Liver (tissue), 9 donors: ENCODE measurements around the gene S100A11. TPM values are rescaled to one million over a fixed set of nuclear protein-coding genes. Genes with fewer than 3 reads are reported as not detected.

Experiments used
- DNase-seq: peaks from one replicate; pipeline ENCODE4 v3.0.0-alpha.2; 2017; ENCODE audit warnings: low spot score
- H3K27ac ChIP-seq, 2 donors: one replicate each; pipeline ENCODE4 v1.7.0; 2013; ENCODE audit warnings: inconsistent platforms in 2 of 2, low read length in 2 of 2, control low read depth in 1 of 2, low read depth in 1 of 2, mild to moderate bottlenecking in 1 of 2
- H3K27me3 ChIP-seq, 4 donors: one replicate each; pipeline versions ENCODE4 v1.6.1 to v1.7.0; 2013; ENCODE audit warnings: low read length in 3 of 4, inconsistent platforms in 1 of 4, mild to moderate bottlenecking in 1 of 4, moderate library complexity in 1 of 4; ENCODE audit not compliant: control insufficient read depth in 4 of 4, insufficient read depth in 4 of 4
- H3K36me3 ChIP-seq, 4 donors: one replicate each; pipeline versions ENCODE4 v1.6.1 to v1.7.0; 2013; ENCODE audit warnings: low read length in 3 of 4, mild to moderate bottlenecking in 3 of 4, low read depth in 1 of 4, moderate library complexity in 1 of 4; ENCODE audit not compliant: control insufficient read depth in 4 of 4, insufficient read depth in 3 of 4
- H3K4me1 ChIP-seq, 4 donors: one replicate each; pipeline versions ENCODE4 v1.6.1 to v1.7.0; 2013; ENCODE audit warnings: low read length in 3 of 4, mild to moderate bottlenecking in 3 of 4, moderate library complexity in 1 of 4; ENCODE audit not compliant: control insufficient read depth in 4 of 4, insufficient read depth in 4 of 4
- H3K4me3 ChIP-seq, 3 donors: one replicate each; pipeline versions ENCODE4 v1.6.1 to v1.7.0; 2013; ENCODE audit warnings: low read length in 3 of 3, control low read depth in 1 of 3, low read depth in 1 of 3, mild to moderate bottlenecking in 1 of 3
- H3K9ac ChIP-seq, 2 donors: one replicate each; pipeline ENCODE4 v1.7.0; 2013; ENCODE audit warnings: low read length in 2 of 2, mild to moderate bottlenecking in 2 of 2, moderate library complexity in 2 of 2, control low read depth in 1 of 2, low read depth in 1 of 2
- H3K9me3 ChIP-seq, 4 donors: one replicate each; pipeline versions ENCODE4 v1.6.1 to v1.7.0; 2013; ENCODE audit warnings: low read length in 3 of 4; ENCODE audit not compliant: control insufficient read depth in 4 of 4
- CTCF ChIP-seq: fragments of 150-350 bp; IDR thresholded peaks from 2 replicates; pipeline ENCODE4 v1.5.1; 2017; ENCODE audit warnings: improper control_type of control experiment, low read depth, low read length; ENCODE audit not compliant: missing input control
- EGR1 ChIP-seq, 2 donors: IDR thresholded peaks; 2 replicates each; pipeline ENCODE4 v1.6.1; 2016 to 2018; ENCODE audit warnings: antibody characterized with exemption in 2 of 2, low read depth in 2 of 2
- FOXA1 ChIP-seq: IDR thresholded peaks from 2 replicates; pipeline ENCODE4 v1.6.1; 2016; ENCODE audit warnings: antibody characterized with exemption
- GABPA ChIP-seq, 2 donors: IDR thresholded peaks in 1 of 2; conservative IDR thresholded peaks in 1 of 2; 2 replicates each; pipeline ENCODE4 v1.6.1; 2016; ENCODE audit warnings: antibody characterized with exemption in 2 of 2, mild to moderate bottlenecking in 1 of 2, moderate library complexity in 1 of 2
- HNF4A ChIP-seq, 2 donors: conservative IDR thresholded peaks; 2 replicates each; pipeline ENCODE4 v1.6.1; 2016; ENCODE audit warnings: antibody characterized with exemption in 2 of 2, mild to moderate bottlenecking in 2 of 2
- HNF4G ChIP-seq: IDR thresholded peaks from 2 replicates; pipeline ENCODE4 v1.6.1; 2016; ENCODE audit warnings: antibody characterized with exemption
- JUND ChIP-seq, 2 donors: IDR thresholded peaks; 2 replicates each; pipeline ENCODE4 v1.6.1; 2016; ENCODE audit warnings: antibody characterized with exemption in 2 of 2
- NR2F2 ChIP-seq: IDR thresholded peaks from 2 replicates; pipeline ENCODE4 v1.6.1; 2016; ENCODE audit warnings: antibody characterized with exemption
- RAD21 ChIP-seq, 2 donors: IDR thresholded peaks; 2 replicates each; pipeline ENCODE4 v1.6.1; 2016; ENCODE audit warnings: antibody characterized with exemption in 2 of 2, mild to moderate bottlenecking in 2 of 2
- REST ChIP-seq: IDR thresholded peaks from 2 replicates; pipeline ENCODE4 v1.6.1; 2016; ENCODE audit warnings: antibody characterized with exemption, mild to moderate bottlenecking
- RXRA ChIP-seq, 2 donors: IDR thresholded peaks; 2 replicates each; pipeline ENCODE4 v1.6.1; 2017 to 2018; ENCODE audit warnings: antibody characterized with exemption in 2 of 2, mild to moderate bottlenecking in 1 of 2
- SP1 ChIP-seq: IDR thresholded peaks from 2 replicates; pipeline ENCODE4 v1.6.1; 2018; ENCODE audit warnings: antibody characterized with exemption, mild to moderate bottlenecking
- TAF1 ChIP-seq: conservative IDR thresholded peaks from 2 replicates; pipeline ENCODE4 v1.6.1; 2016; ENCODE audit warnings: antibody characterized with exemption, mild to moderate bottlenecking
- YY1 ChIP-seq: IDR thresholded peaks from 2 replicates; pipeline ENCODE4 v1.6.1; 2016; ENCODE audit warnings: antibody characterized with exemption, mild to moderate bottlenecking
- ZBTB33 ChIP-seq: IDR thresholded peaks from 2 replicates; pipeline ENCODE4 v1.6.1; 2016; ENCODE audit warnings: antibody characterized with exemption
- WGBS: extraction: QIAGEN DNeasy Blood & Tissue Kit; methylation state at CpG from one replicate; pipeline ENCODE4 v1.1.7; 2013; 5-methylcytosine and 5-hydroxymethylcytosine counted together
- polyA plus RNA-seq, 2 donors: library from polyadenylated mRNA; stranded (reverse) in 1 of 2; unstranded in 1 of 2; fragments of 200-250 nt in 1 of 2; fragments of >200 nt in 1 of 2; fragmentation: Nextera tagmentation in 1 of 2; extraction: Ambion mirVana in 1 of 2; gene quantifications; one replicate each; pipeline versions ENCODE4 v1.2.1 to v1.2.3, GENCODE V29; 2013 to 2015
- total RNA-seq, 2 donors: library from RNA; depleted of rRNA; stranded (reverse); fragments of >200 nt; gene quantifications; one replicate each; pipeline ENCODE4 v1.2.3, GENCODE V29; 2014
- TF ChIP-seq, protein P1 (sequence below): IDR thresholded peaks from 2 replicates; pipeline ENCODE4 v1.6.1; 2016; ENCODE audit warnings: antibody characterized with exemption
- TF ChIP-seq, protein P2 (sequence below): IDR thresholded peaks from 2 replicates; pipeline ENCODE4 v1.6.1; 2016; ENCODE audit warnings: antibody characterized with exemption
- donor health status: healthy.
- donor health status: healthy.
- donor health status: healthy.
- donor health status: healthy.
- donor health status: healthy.

S100A11 gene
- total and polyA plus RNA-seq, 4 donors: 9.9 to 76.1 (median 31.0) TPM

GRCh38 chr1:152047413-152047729 lies 10.6 kb upstream of the S100A11 start:
- Histone ChIP-seq H3K36me3 (no peaks in the 10 kb centered on the region), H3K4me1 (no peaks in the 10 kb centered on the region), H3K27ac (peak overlapping the region; percentile 85 to 89), H3K9me3 (peaks cover 0 to 6% (median 3%) of the 10 kb centered on the region in 4 donors), H3K9ac (peak overlapping the region in 1 of 2 donors; percentile 88), H3K27me3 (no peaks in the 10 kb centered on the region), H3K4me3 (no peak overlapping the region)
- no peak for TF ChIP-seq CTCF
- TF ChIP-seq RXRA (IDR thresholded peaks at IDR 0.05): no peak
- no peak for TF ChIP-seq REST
- no peak for TF ChIP-seq ZBTB33
- TF ChIP-seq TAF1: no peak
- TF ChIP-seq, protein P1, sequence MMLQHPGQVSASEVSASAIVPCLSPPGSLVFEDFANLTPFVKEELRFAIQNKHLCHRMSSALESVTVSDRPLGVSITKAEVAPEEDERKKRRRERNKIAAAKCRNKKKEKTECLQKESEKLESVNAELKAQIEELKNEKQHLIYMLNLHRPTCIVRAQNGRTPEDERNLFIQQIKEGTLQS: no peak
- TF ChIP-seq, protein P2, sequence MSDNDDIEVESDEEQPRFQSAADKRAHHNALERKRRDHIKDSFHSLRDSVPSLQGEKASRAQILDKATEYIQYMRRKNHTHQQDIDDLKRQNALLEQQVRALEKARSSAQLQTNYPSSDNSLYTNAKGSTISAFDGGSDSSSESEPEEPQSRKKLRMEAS: no peak
- TF ChIP-seq NR2F2: no peak
- TF ChIP-seq YY1: no peak
- TF ChIP-seq HNF4A (conservative IDR thresholded peaks at IDR 0.05): no peak
- TF ChIP-seq RAD21 (IDR thresholded peaks at IDR 0.05): no peak
- no peak for TF ChIP-seq JUND (IDR thresholded peaks at IDR 0.05)
- TF ChIP-seq SP1: no peak
- no peak for TF ChIP-seq GABPA (IDR thresholded peaks at IDR 0.05 in 1 of 2, conservative IDR thresholded peaks at IDR 0.05 in 1 of 2)
- no peak for TF ChIP-seq EGR1 (IDR thresholded peaks at IDR 0.05; ENCODE audit: low read depth in 2 of 2)
- TF ChIP-seq FOXA1: no peak
- DNase-seq: no peak
- 71% methylated on average over 5 of the region's 5 CpGs for WGBS

- DNase-seq: no peak
- peaks cover 0 to 3% (median 0%) of the 10 kb centered on the region in 4 donors for H3K27me3 ChIP-seq
- no peak overlapping the region for H3K27ac ChIP-seq
- no peaks in the 10 kb centered on the region for H3K36me3 ChIP-seq
- TF ChIP-seq HNF4G (no peak), CTCF (no peak)
- H3K4me3 ChIP-seq: no peak overlapping the region
- H3K9ac ChIP-seq: no peak overlapping the region
- peaks cover 0 to 6% (median 3%) of the 10 kb centered on the region in 4 donors for H3K9me3 ChIP-seq
- H3K4me1 ChIP-seq: no peaks in the 10 kb centered on the region
- 42% methylated on average over 3 of the region's 3 CpGs for WGBS
These were observed 7.6 kb upstream of the S100A11 start for GRCh38 chr1:152044386-152044785.
